GM19397 (cell line): Measurements from ENCODE around the gene TNFSF11.

ENCODE experiments used
- ATAC-seq: cut with Tn5 transposase; IDR thresholded peaks from one replicate; pipeline ENCODE4 v1.9.1; 2021; ENCODE audit warnings: mild to moderate bottlenecking, moderate library complexity; ENCODE audit not compliant: unreplicated experiment

Gene TNFSF11

GRCh38 chr13:42574011-42574410, at the start of gene TNFSF11:
TNFSF11 (plus strand) TSS chr13:42574152; CDS start chr13:42574304, 152 bp downstream.
- ATAC-seq = peak; percentile 35

GRCh38 chr13:42524487-42525034, 49.4 kb upstream of the TNFSF11 start:
- ATAC-seq = peak; percentile 85

GRCh38 chr13:42525035-42525504, 48.9 kb upstream of the TNFSF11 start:
- no peak for ATAC-seq

GRCh38 chr13:42526276-42526675, 47.7 kb upstream of the TNFSF11 start:
- no peak for ATAC-seq

- ATAC-seq = no peak
Observed at GRCh38 chr13:42526804-42527203, 47.1 kb upstream of the TNFSF11 start.

- ATAC-seq = peak; percentile 65
Observed at GRCh38 chr13:42532561-42533335, 41.2 kb upstream of the TNFSF11 start.

- no peak for ATAC-seq
Observed at GRCh38 chr13:42533336-42533591, 40.7 kb upstream of the TNFSF11 start.

GRCh38 chr13:42534785-42535184, 39.2 kb upstream of the TNFSF11 start:
- no peak for ATAC-seq

GRCh38 chr13:42538996-42539395, 35.0 kb upstream of the TNFSF11 start:
- ATAC-seq = no peak

- ATAC-seq = no peak
Observed at GRCh38 chr13:42539670-42540069, 34.3 kb upstream of the TNFSF11 start.

- ATAC-seq = no peak
Observed at GRCh38 chr13:42543215-42543797, 30.6 kb upstream of the TNFSF11 start.

GRCh38 chr13:42544246-42544926, 29.6 kb upstream of the TNFSF11 start:
- no peak for ATAC-seq

GRCh38 chr13:42545842-42546241, 28.1 kb upstream of the TNFSF11 start:
- ATAC-seq = no peak

GRCh38 chr13:42547612-42548011, 26.3 kb upstream of the TNFSF11 start:
- ATAC-seq = no peak

- peak; percentile 93 for ATAC-seq
Observed at GRCh38 chr13:42548731-42549551, 25.0 kb upstream of the TNFSF11 start.

GRCh38 chr13:42549552-42549936, 24.4 kb upstream of the TNFSF11 start:
- no peak for ATAC-seq

- no peak for ATAC-seq
Observed at GRCh38 chr13:42551611-42552010, 22.3 kb upstream of the TNFSF11 start.

- no peak for ATAC-seq
Observed at GRCh38 chr13:42553098-42554046, 20.6 kb upstream of the TNFSF11 start.

GRCh38 chr13:42559057-42559456, 14.9 kb upstream of the TNFSF11 start:
- ATAC-seq = no peak
